Measurements from ENCODE around the gene AKIP1. TPM values are rescaled to one million over a fixed set of nuclear protein-coding genes. Genes with fewer than 3 reads are reported as not detected.

AKIP1 gene
- total RNA-seq, 2 experiments from 2014 or later = 29.1 to 30.7 TPM

DNA sequence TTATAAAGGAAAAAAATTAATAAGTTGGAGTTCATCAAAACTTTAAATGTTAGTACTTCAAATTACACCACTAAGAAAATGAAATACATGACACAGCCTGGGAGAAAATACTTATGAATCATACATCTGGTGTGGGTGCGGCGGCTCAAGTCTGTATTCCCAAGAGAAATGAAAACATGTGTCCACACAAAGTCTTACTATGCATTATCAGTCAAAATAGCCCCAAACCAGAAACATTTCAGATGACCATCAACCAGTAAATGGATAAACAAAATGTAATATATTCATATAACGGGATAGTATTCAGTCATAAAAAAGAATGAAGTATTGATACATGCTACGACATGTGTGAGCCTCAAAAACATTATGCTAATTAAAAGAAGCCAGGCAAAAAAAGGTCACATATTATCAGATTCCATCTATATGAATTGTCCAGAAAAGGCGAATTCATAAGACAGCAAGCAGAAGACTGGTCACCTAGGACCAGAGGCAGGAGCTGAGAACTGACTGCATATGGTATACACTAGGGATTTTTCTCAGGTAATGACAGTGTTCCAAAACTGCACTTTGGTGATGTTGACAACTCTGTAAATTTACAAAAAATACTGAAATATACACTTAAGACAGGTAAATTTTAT is 5.3 kb upstream of the AKIP1 start:
- H3K27me3 Mint-ChIP-seq = no peaks in the 10 kb centered on the region
- H3K4me3 Mint-ChIP-seq = no peak overlapping the region
- DNase-seq = no peak
- H3K9me3 Mint-ChIP-seq = peaks cover 2% of the 10 kb centered on the region
- H3K27ac Mint-ChIP-seq = no peak overlapping the region
- peaks cover 22% of the 10 kb centered on the region for H3K4me1 Mint-ChIP-seq
- peaks cover 4% of the 10 kb centered on the region for H3K36me3 Mint-ChIP-seq

- Mint-ChIP-seq H3K27me3 (no peaks in the 10 kb centered on the region), H3K4me3 (peak overlapping the region; percentile 7), H3K27ac (no peak overlapping the region), H3K4me1 (peaks cover 24% of the 10 kb centered on the region), H3K9me3 (peaks cover 2% of the 10 kb centered on the region), H3K36me3 (no peaks in the 10 kb centered on the region)
- DNase-seq = no peak
Measured at GRCh38 chr11:8907116-8907515, 3.9 kb upstream of the AKIP1 start.

GRCh38 chr11:8908099-8908498 is 2.9 kb upstream of the AKIP1 start:
- H3K9me3 Mint-ChIP-seq = no peaks in the 10 kb centered on the region
- no peaks in the 10 kb centered on the region for H3K27me3 Mint-ChIP-seq
- DNase-seq = no peak
- peaks cover 3% of the 10 kb centered on the region for H3K36me3 Mint-ChIP-seq
- H3K27ac Mint-ChIP-seq = no peak overlapping the region
- H3K4me3 Mint-ChIP-seq = no peak overlapping the region
- H3K4me1 Mint-ChIP-seq = peaks cover 30% of the 10 kb centered on the region

- H3K27me3 Mint-ChIP-seq = no peaks in the 10 kb centered on the region
- peaks cover 17% of the 10 kb centered on the region for H3K36me3 Mint-ChIP-seq
- no peak overlapping the region for H3K27ac Mint-ChIP-seq
- peaks cover 48% of the 10 kb centered on the region for H3K4me1 Mint-ChIP-seq
- no peaks in the 10 kb centered on the region for H3K9me3 Mint-ChIP-seq
- peak; percentile 6 for DNase-seq
- H3K4me3 Mint-ChIP-seq = peak overlapping the region; percentile 80
Measured at GRCh38 chr11:8910649-8911026, 351 bp upstream of the AKIP1 start.

GRCh38 chr11:8913961-8914660 is 3.1 kb downstream of the AKIP1 start:
- Mint-ChIP-seq H3K4me3 (peak overlapping the region; percentile 69), H3K9me3 (no peaks in the 10 kb centered on the region), H3K36me3 (peaks cover 26% of the 10 kb centered on the region), H3K4me1 (peaks cover 36% of the 10 kb centered on the region), H3K27ac (peak overlapping the region; percentile 93), H3K27me3 (no peaks in the 10 kb centered on the region)
- peak; percentile 54 for DNase-seq

GRCh38 chr11:8914661-8915018 is 3.7 kb downstream of the AKIP1 start:
- Mint-ChIP-seq H3K27ac (peak overlapping the region; percentile 93), H3K4me1 (peaks cover 36% of the 10 kb centered on the region), H3K9me3 (no peaks in the 10 kb centered on the region), H3K27me3 (no peaks in the 10 kb centered on the region), H3K4me3 (peak overlapping the region; percentile 69), H3K36me3 (peaks cover 26% of the 10 kb centered on the region)
- no peak for DNase-seq

- H3K9me3 Mint-ChIP-seq = no peaks in the 10 kb centered on the region
- peaks cover 29% of the 10 kb centered on the region for H3K36me3 Mint-ChIP-seq
- no peak overlapping the region for H3K27ac Mint-ChIP-seq
- peaks cover 26% of the 10 kb centered on the region for H3K4me1 Mint-ChIP-seq
- no peak overlapping the region for H3K4me3 Mint-ChIP-seq
- no peak for DNase-seq
- no peaks in the 10 kb centered on the region for H3K27me3 Mint-ChIP-seq
Measured at GRCh38 chr11:8917157-8917825, 6.3 kb downstream of the AKIP1 start.

DNA sequence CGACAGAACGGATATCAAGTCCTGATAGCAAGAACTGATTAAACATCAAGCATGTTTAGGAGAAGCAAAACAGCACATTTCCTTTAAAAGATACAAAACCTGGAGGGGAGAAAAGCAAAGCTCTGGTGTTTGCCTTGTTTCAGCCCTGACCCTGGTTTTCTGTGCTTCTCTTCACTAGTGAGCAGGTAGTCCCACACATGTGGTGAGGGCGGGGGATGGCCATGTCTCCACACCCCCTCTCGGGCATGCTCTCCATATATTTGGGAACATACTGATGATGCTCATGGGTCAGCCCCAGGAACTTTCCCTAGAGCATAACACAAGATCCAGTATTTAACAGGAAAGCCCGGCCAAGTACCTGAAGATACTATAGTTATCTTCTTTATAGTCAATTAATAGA is 11.7 kb downstream of the AKIP1 start:
- Mint-ChIP-seq H3K9me3 (no peaks in the 10 kb centered on the region), H3K27me3 (no peaks in the 10 kb centered on the region), H3K27ac (no peak overlapping the region), H3K36me3 (peaks cover 7% of the 10 kb centered on the region), H3K4me3 (no peak overlapping the region), H3K4me1 (no peaks in the 10 kb centered on the region)
- DNase-seq = no peak

GRCh38 chr11:8925711-8926110 is 14.7 kb downstream of the AKIP1 start:
- Mint-ChIP-seq H3K27me3 (no peaks in the 10 kb centered on the region), H3K9me3 (no peaks in the 10 kb centered on the region), H3K27ac (no peak overlapping the region), H3K36me3 (peaks cover 3% of the 10 kb centered on the region), H3K4me1 (no peaks in the 10 kb centered on the region), H3K4me3 (no peak overlapping the region)
- no peak for DNase-seq

DNA sequence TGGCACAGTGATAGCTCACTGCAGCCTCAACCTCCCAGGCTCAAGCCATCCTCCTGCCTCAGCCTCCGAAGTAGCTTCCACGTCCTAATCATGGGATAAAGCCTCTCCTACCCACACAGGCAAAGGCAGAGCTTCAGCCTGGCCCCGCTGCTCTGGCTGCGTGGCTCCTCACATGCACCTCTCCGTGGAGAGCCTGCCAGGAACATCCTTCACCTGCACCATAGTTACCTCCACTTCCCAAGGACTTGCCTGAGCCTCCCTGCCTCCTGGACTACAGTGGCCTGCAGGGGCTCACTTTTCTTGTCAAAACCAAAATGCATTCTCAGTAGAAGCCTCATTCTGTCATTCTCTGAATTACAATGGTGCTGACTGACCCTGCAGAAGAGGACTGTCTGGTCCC is 15.2 kb downstream of the AKIP1 start:
- no peak overlapping the region for H3K27ac Mint-ChIP-seq
- DNase-seq = no peak
- no peak overlapping the region for H3K4me3 Mint-ChIP-seq
- no peaks in the 10 kb centered on the region for H3K4me1 Mint-ChIP-seq
- H3K9me3 Mint-ChIP-seq = no peaks in the 10 kb centered on the region
- peaks cover 3% of the 10 kb centered on the region for H3K36me3 Mint-ChIP-seq
- no peaks in the 10 kb centered on the region for H3K27me3 Mint-ChIP-seq

DNA sequence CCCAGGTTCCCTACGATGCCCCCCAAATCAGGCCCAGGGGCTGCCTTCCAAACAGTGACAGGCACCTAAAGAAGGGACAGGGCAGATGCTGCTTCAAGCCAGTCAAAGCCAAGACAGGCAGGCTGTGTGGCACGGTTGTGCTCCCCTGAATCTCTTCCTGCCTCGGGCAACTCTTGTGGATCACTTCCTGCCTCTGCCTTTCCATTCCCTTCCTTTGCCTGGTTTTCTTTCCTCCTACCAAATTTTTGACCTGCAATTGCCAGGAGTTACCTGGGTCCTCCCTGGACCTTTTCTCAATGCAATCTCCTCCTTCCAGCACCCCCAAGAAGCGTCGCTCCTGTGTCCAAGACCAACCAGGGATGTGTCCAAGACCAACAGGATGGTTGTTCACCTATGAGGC is 16.2 kb downstream of the AKIP1 start:
- no peaks in the 10 kb centered on the region for H3K36me3 Mint-ChIP-seq
- no peak for DNase-seq
- no peaks in the 10 kb centered on the region for H3K9me3 Mint-ChIP-seq
- H3K4me1 Mint-ChIP-seq = no peaks in the 10 kb centered on the region
- no peak overlapping the region for H3K27ac Mint-ChIP-seq
- no peak overlapping the region for H3K4me3 Mint-ChIP-seq
- H3K27me3 Mint-ChIP-seq = no peaks in the 10 kb centered on the region

- no peaks in the 10 kb centered on the region for H3K27me3 Mint-ChIP-seq
- no peaks in the 10 kb centered on the region for H3K36me3 Mint-ChIP-seq
- H3K4me1 Mint-ChIP-seq = no peaks in the 10 kb centered on the region
- DNase-seq = no peak
- no peak overlapping the region for H3K4me3 Mint-ChIP-seq
- no peak overlapping the region for H3K27ac Mint-ChIP-seq
- H3K9me3 Mint-ChIP-seq = no peaks in the 10 kb centered on the region
Measured at GRCh38 chr11:8928205-8928604, 17.2 kb downstream of the AKIP1 start.

- Mint-ChIP-seq H3K4me1 (no peaks in the 10 kb centered on the region), H3K36me3 (no peaks in the 10 kb centered on the region), H3K27ac (no peak overlapping the region), H3K4me3 (no peak overlapping the region), H3K9me3 (no peaks in the 10 kb centered on the region), H3K27me3 (no peaks in the 10 kb centered on the region)
- DNase-seq = no peak
Measured at GRCh38 chr11:8928981-8929615, 18.1 kb downstream of the AKIP1 start.

- no peaks in the 10 kb centered on the region for H3K4me1 Mint-ChIP-seq
- no peak for DNase-seq
- H3K27ac Mint-ChIP-seq = no peak overlapping the region
- H3K9me3 Mint-ChIP-seq = no peaks in the 10 kb centered on the region
- no peak overlapping the region for H3K4me3 Mint-ChIP-seq
- H3K27me3 Mint-ChIP-seq = no peaks in the 10 kb centered on the region
- H3K36me3 Mint-ChIP-seq = no peaks in the 10 kb centered on the region
Measured at GRCh38 chr11:8930456-8931175, 19.6 kb downstream of the AKIP1 start.
